ENCODE results near the gene OPRL1. TPM values are rescaled to one million over a fixed set of nuclear protein-coding genes. Genes with fewer than 3 reads are reported as not detected.

Gene OPRL1
- total RNA-seq, 4 donors from 2014 or later: 0.14 to 0.32 TPM; not detected in 2

DNA sequence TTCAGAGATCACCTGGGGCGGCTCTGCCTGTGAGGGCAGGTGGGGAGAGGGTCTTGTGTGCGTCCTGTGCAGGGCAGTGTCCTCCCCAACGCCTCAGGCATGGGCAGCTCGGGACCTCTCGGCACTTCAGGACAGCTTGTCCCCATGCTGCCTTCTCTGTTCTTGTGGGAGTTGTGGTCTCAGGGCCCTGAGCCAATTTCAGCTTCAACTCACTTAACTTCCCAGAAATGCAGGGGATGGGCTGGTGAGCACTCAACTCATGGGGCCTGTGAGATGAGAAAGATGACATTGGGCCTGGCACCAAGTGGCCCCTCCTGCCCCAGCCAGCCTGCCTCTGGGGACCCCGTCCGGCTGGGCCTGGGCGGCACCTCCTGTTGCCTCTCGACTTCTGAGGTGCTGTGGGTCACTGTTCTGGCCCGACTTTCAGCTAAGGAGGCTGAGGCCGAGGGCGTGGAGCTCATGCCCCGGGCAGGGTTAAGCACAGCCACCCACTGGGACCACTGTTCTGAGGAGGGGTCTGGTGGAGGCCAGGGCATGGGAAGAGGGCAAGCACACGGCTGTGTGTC is 7.3 kb upstream of the OPRL1 start:
- in situ Hi-C loops (cut with MboI; ENCODE audit: low pct_ligation_motif_present in 1 of 4, low pct_unique_long_range_greater_than_20kb in 1 of 4, low sequenced_read_pairs in 3 of 4): no loop called here

DNA sequence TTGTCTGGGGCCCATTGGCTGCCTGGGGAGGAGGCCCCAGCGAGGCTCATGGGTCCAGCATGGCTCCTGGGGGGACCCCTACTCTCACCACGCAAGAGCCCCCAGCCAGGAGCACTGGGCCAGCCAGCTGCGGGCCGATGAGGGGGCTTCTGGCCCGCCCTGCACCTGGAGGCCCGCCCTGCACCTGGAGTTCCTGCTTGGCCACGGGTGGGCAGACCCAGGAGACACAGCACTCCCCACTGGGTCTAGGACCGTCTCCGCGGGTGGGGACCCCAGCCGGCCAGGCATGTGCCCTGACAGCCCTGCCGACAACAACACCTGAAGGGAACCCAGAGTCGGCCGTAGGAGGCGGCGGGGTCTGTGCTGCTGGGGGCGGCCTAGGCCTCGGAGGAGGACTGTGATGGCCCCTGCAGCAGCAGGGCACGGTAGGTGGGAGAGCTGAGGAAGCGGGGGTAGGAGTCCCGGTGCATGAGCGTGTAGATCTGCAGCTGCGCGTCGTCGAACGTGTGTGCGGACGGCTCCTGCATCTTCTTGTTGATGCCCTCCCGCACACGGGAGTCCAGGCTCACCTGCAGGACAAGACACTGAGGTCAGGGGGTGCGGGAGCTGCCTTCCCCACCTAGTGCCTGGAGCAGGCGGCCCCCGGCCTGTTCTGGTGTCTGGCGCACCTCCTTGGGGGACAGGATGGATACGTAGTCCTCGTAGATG is 6.3 kb upstream of the OPRL1 start:
- Histone ChIP-seq H3K9me3 (no peaks in the 10 kb centered on the region), H3K4me1 (peaks cover 3 to 9% (median 5%) of the 10 kb centered on the region in 4 donors), H3K36me3 (no peaks in the 10 kb centered on the region), H3K27ac (no peak overlapping the region), H3K4me3 (no peak overlapping the region), H3K27me3 (peaks cover 5% of the 10 kb centered on the region)
- in situ Hi-C loops (cut with MboI; ENCODE audit: low pct_ligation_motif_present in 1 of 4, low pct_unique_long_range_greater_than_20kb in 1 of 4, low sequenced_read_pairs in 3 of 4): no loop called here
- intact Hi-C loops (cut with DNase I; ENCODE audit: low total_unique reads): no loop called here
- no peak for DNase-seq
- WGBS, 2 donors (ENCODE audit: low coverage in 1 of 2): 92 to 94% methylated on average over 10 to 32 of the region's 37 CpGs
- TF ChIP-seq POLR2AphosphoS5 (IDR thresholded peaks at IDR 0.05) (no peak), POLR2A (IDR thresholded peaks at IDR 0.05) (no peak), EP300 (IDR thresholded peaks at IDR 0.05; ENCODE audit: low read depth) (no peak)
- TF ChIP-seq, protein P1, sequence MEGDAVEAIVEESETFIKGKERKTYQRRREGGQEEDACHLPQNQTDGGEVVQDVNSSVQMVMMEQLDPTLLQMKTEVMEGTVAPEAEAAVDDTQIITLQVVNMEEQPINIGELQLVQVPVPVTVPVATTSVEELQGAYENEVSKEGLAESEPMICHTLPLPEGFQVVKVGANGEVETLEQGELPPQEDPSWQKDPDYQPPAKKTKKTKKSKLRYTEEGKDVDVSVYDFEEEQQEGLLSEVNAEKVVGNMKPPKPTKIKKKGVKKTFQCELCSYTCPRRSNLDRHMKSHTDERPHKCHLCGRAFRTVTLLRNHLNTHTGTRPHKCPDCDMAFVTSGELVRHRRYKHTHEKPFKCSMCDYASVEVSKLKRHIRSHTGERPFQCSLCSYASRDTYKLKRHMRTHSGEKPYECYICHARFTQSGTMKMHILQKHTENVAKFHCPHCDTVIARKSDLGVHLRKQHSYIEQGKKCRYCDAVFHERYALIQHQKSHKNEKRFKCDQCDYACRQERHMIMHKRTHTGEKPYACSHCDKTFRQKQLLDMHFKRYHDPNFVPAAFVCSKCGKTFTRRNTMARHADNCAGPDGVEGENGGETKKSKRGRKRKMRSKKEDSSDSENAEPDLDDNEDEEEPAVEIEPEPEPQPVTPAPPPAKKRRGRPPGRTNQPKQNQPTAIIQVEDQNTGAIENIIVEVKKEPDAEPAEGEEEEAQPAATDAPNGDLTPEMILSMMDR (IDR thresholded peaks at IDR 0.05): no peak

More for the DNA sequence above, 7.3 kb upstream of the OPRL1 start:
- Histone ChIP-seq H3K9me3 (no peaks in the 10 kb centered on the region), H3K36me3 (no peaks in the 10 kb centered on the region), H3K27ac (no peak overlapping the region), H3K4me1 (no peaks in the 10 kb centered on the region), H3K4me3 (no peak overlapping the region), H3K27me3 (no peaks in the 10 kb centered on the region)
- intact Hi-C loops (cut with DNase I; ENCODE audit: low total_unique reads): no loop called here
- WGBS, 2 donors (ENCODE audit: low coverage in 1 of 2): 88% methylated on average over 11 of the region's 14 CpGs; no CpG with 5 or more reads in 1 of the 2 donors
- no peak for DNase-seq
- no peak for TF ChIP-seq POLR2A (IDR thresholded peaks at IDR 0.05)
- TF ChIP-seq, protein P1 (IDR thresholded peaks at IDR 0.05): no peak
- no peak for TF ChIP-seq EP300 (IDR thresholded peaks at IDR 0.05; ENCODE audit: low read depth)
- no peak for TF ChIP-seq POLR2AphosphoS5 (IDR thresholded peaks at IDR 0.05)

DNA sequence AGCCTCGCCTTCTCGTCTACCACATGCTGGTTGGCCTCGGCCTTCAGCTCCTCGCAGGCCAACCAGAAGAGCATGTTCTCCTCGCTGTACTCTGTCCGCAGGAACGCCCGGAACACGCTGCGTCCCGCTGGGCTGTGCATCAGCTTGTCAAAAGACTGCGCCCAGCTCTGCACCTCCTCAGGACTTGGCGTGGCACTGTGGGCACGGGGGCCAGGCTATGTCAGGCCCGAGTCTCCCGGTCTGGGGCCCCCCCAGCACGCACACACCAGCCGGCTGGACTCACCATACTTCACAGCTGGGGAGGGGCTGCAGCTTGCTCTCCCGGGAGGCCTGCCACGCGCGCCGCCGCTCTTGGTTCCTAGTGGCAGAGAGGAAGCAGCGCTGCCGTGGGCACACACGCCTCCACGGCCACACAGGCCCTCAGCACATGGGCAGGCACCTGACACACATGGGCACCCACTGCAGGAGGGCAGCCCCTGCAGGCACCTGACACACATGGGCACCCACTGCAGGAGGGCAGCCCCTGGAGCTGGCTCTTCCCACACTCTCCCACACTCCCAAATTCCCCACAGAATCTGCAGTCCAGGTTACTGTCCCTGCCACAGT is 5.6 kb upstream of the OPRL1 start:
- Histone ChIP-seq H3K9me3 (no peaks in the 10 kb centered on the region), H3K36me3 (no peaks in the 10 kb centered on the region), H3K4me3 (no peak overlapping the region), H3K27me3 (peaks cover 10% of the 10 kb centered on the region), H3K4me1 (peaks cover 9 to 16% (median 12%) of the 10 kb centered on the region in 4 donors), H3K27ac (no peak overlapping the region)
- WGBS, 2 donors (ENCODE audit: low coverage in 1 of 2): 80 to 85% methylated on average over 2 to 28 of the region's 28 CpGs
- in situ Hi-C loops (cut with MboI; ENCODE audit: low pct_ligation_motif_present in 1 of 4, low pct_unique_long_range_greater_than_20kb in 1 of 4, low sequenced_read_pairs in 3 of 4) (no loop called here), intact Hi-C loops (cut with DNase I; ENCODE audit: low total_unique reads) (no loop called here)
- TF ChIP-seq, protein P1 (IDR thresholded peaks at IDR 0.05): no peak
- no peak for TF ChIP-seq POLR2AphosphoS5 (IDR thresholded peaks at IDR 0.05)
- TF ChIP-seq POLR2A (IDR thresholded peaks at IDR 0.05): no peak
- no peak for TF ChIP-seq EP300 (IDR thresholded peaks at IDR 0.05; ENCODE audit: low read depth)
- no peak for DNase-seq

DNA sequence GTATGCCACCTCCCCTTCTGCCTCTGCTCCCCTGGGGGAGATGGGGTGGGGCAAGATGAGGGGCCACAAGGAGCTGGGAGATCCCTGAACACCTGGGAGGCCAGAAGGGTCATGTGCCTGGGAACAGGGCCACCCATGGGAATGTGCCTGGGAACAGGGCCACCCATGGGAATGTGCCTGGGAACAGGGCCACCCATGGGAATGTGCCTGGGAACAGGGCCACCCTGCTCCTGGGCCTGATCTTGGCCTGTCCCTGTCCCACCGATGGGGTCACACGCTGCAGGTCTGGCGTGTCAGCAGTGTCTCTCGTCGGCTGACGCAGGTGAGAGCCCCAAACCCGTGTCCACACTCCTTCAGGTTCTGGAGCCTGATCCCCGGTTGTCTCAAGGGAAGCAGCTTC is 4.9 kb upstream of the OPRL1 start:
- 83% methylated on average over 7 of the region's 8 CpGs; no CpG with 5 or more reads in 1 of the 2 donors for WGBS, 2 donors (ENCODE audit: low coverage in 1 of 2)
- no peaks in the 10 kb centered on the region for H3K9me3 ChIP-seq
- no peak overlapping the region for H3K4me3 ChIP-seq
- intact Hi-C loops (cut with DNase I; ENCODE audit: low total_unique reads) (no loop called here), in situ Hi-C loops (cut with MboI; ENCODE audit: low pct_ligation_motif_present in 1 of 4, low pct_unique_long_range_greater_than_20kb in 1 of 4, low sequenced_read_pairs in 3 of 4) (no loop called here)
- no peak for DNase-seq
- H3K4me1 ChIP-seq: peaks cover 9 to 19% (median 15%) of the 10 kb centered on the region in 4 donors
- H3K36me3 ChIP-seq: no peaks in the 10 kb centered on the region
- TF ChIP-seq EP300 (IDR thresholded peaks at IDR 0.05; ENCODE audit: low read depth) (no peak), POLR2AphosphoS5 (IDR thresholded peaks at IDR 0.05) (no peak), POLR2A (IDR thresholded peaks at IDR 0.05) (no peak)
- TF ChIP-seq, protein P1 (IDR thresholded peaks at IDR 0.05): no peak
- no peak overlapping the region for H3K27ac ChIP-seq
- peaks cover 13% of the 10 kb centered on the region for H3K27me3 ChIP-seq
